Duodenal mucosa (tissue), 2 donors: ENCODE results near the gene WNT8A.

Experiments
- H3K27ac ChIP-seq: one replicate; pipeline ENCODE4 v1.7.0; 2013; ENCODE audit warnings: low read depth, low read length
- H3K27me3 ChIP-seq, 2 donors: one replicate each; pipeline ENCODE4 v1.7.0; 2013; ENCODE audit warnings: low read length in 2 of 2, control low read depth in 1 of 2; ENCODE audit not compliant: insufficient read depth in 2 of 2, control insufficient read depth in 1 of 2
- H3K36me3 ChIP-seq, 2 donors: one replicate each; pipeline ENCODE4 v1.7.0; 2013; ENCODE audit warnings: low read length in 2 of 2, control low read depth in 1 of 2; ENCODE audit not compliant: insufficient read depth in 2 of 2, control insufficient read depth in 1 of 2
- H3K4me1 ChIP-seq, 2 donors: one replicate each; pipeline ENCODE4 v1.7.0; 2013; ENCODE audit warnings: low read length in 2 of 2, control low read depth in 1 of 2; ENCODE audit not compliant: insufficient read depth in 2 of 2, control insufficient read depth in 1 of 2
- H3K4me3 ChIP-seq, 2 donors: one replicate each; pipeline ENCODE4 v1.7.0; 2013; ENCODE audit warnings: low read length in 2 of 2, low read depth in 1 of 2
- H3K9ac ChIP-seq, 2 donors: one replicate each; pipeline ENCODE4 v1.7.0; 2013; ENCODE audit warnings: low read length in 2 of 2, low read depth in 1 of 2
- H3K9me3 ChIP-seq, 2 donors: one replicate each; pipeline ENCODE4 v1.7.0; 2013; ENCODE audit warnings: low read length in 2 of 2, control low read depth in 1 of 2; ENCODE audit not compliant: control insufficient read depth in 1 of 2

The WNT8A gene

DNA sequence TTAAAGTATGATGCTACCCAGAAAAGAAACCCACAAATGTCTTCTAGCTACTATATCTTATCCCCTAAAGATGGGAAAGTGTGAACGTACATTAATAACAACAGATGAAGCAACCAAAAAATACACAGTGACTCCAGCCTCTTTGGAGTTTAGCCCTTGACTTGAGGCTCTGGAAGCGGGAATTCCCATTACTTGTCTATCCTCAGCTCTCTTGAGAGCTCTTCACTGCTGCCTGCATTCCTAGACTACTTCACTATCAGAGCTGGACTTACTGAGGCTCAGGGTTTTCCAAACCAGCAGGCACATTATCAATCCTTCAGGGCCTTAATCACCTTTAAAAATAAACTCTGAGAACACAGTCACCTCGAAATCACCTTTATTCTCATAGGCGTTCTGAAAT, 56.4 kb downstream of the WNT8A start:
- H3K27me3 ChIP-seq = no peaks in the 10 kb centered on the region
- no peak overlapping the region for H3K4me3 ChIP-seq
- H3K36me3 ChIP-seq = no peaks in the 10 kb centered on the region
- no peak overlapping the region for H3K27ac ChIP-seq
- H3K4me1 ChIP-seq = peaks cover 0 to 6% of the 10 kb centered on the region in 2 donors
- H3K9me3 ChIP-seq = no peaks in the 10 kb centered on the region
- H3K9ac ChIP-seq = no peak overlapping the region
